Activated T-cell treated with anti-CD3 and anti-CD28 coated beads for 24 hours (primary cell): Measurements from ENCODE around the gene MEIS2.

Source experiments
- DNase-seq: peaks from one replicate; pipeline ENCODE4 v3.0.0-alpha.2; 2020; ENCODE audit warnings: low read depth

The MEIS2 gene

GRCh38 chr15:36960179-36960946 is 140.0 kb downstream of the MEIS2 start:
- no peak for DNase-seq

- DNase-seq = no peak
Measured at GRCh38 chr15:36959746-36960145, 140.6 kb downstream of the MEIS2 start.

GRCh38 chr15:36958606-36959005 is 141.7 kb downstream of the MEIS2 start:
- DNase-seq = no peak

- DNase-seq = no peak
Measured at GRCh38 chr15:36954486-36954885, 145.9 kb downstream of the MEIS2 start.

GRCh38 chr15:36953346-36953745 is 147.0 kb downstream of the MEIS2 start:
- DNase-seq = no peak

GRCh38 chr15:36951731-36952247 is 148.6 kb downstream of the MEIS2 start:
- no peak for DNase-seq

GRCh38 chr15:36950371-36950770 is 150.0 kb downstream of the MEIS2 start:
- DNase-seq = no peak

- DNase-seq = no peak
Measured at GRCh38 chr15:36948982-36949381, 151.4 kb downstream of the MEIS2 start.

- DNase-seq = no peak
Measured at GRCh38 chr15:36947035-36947719, 153.2 kb downstream of the MEIS2 start.

GRCh38 chr15:36944442-36944841 is 155.9 kb downstream of the MEIS2 start:
- DNase-seq = no peak

GRCh38 chr15:36943508-36944361 is 156.6 kb downstream of the MEIS2 start:
- no peak for DNase-seq

- DNase-seq = no peak
Measured at GRCh38 chr15:36942248-36942827, 158.0 kb downstream of the MEIS2 start.

- no peak for DNase-seq
Measured at GRCh38 chr15:36941798-36942197, 158.6 kb downstream of the MEIS2 start.

- no peak for DNase-seq
Measured at GRCh38 chr15:36940636-36941260, 159.6 kb downstream of the MEIS2 start.

GRCh38 chr15:36940219-36940618 is 160.1 kb downstream of the MEIS2 start:
- DNase-seq = no peak

- no peak for DNase-seq
Measured at GRCh38 chr15:36938764-36939163, 161.6 kb downstream of the MEIS2 start.

- DNase-seq = no peak
Measured at GRCh38 chr15:36938131-36938530, 162.2 kb downstream of the MEIS2 start.

- DNase-seq = no peak
Measured at GRCh38 chr15:36936613-36937012, 163.7 kb downstream of the MEIS2 start.

- no peak for DNase-seq
Measured at GRCh38 chr15:36933255-36933990, 166.9 kb downstream of the MEIS2 start.

- no peak for DNase-seq
Measured at GRCh38 chr15:36932070-36932469, 168.3 kb downstream of the MEIS2 start.

- DNase-seq = no peak
Measured at GRCh38 chr15:36931434-36931833, 168.9 kb downstream of the MEIS2 start.
